Measurements from ENCODE around the gene PARK7.
A peak's percentile ranks its signal among the peaks of the same experiment; 100 is the strongest.

The PARK7 gene

GRCh38 chr1:8022395-8023286 is 61.1 kb downstream of the PARK7 start:
- FAIRE-seq, result no peak
- no peak for TF ChIP-seq POLR2AphosphoS5 (IDR thresholded peaks at IDR 0.05; ENCODE audit: low read depth, low read length)
- TF ChIP-seq POLR2A (IDR thresholded peaks at IDR 0.05; ENCODE audit: low read depth, low read length), result no peak
- no peak for TF ChIP-seq TAF1 (IDR thresholded peaks at IDR 0.05; ENCODE audit: borderline replicate concordance, low read depth, low read length)
- no peak for DNase-seq (ENCODE audit: insufficient read length)

GRCh38 chr1:8023287-8023994 is 61.9 kb downstream of the PARK7 start:
- no peak for TF ChIP-seq TAF1 (IDR thresholded peaks at IDR 0.05; ENCODE audit: borderline replicate concordance, low read depth, low read length)
- no peak for TF ChIP-seq POLR2A (IDR thresholded peaks at IDR 0.05; ENCODE audit: low read depth, low read length)
- no peak for TF ChIP-seq POLR2AphosphoS5 (IDR thresholded peaks at IDR 0.05; ENCODE audit: low read depth, low read length)
- DNase-seq (ENCODE audit: insufficient read length), result no peak
- no peak for FAIRE-seq

GRCh38 chr1:8023995-8024313 is 62.4 kb downstream of the PARK7 start:
- FAIRE-seq (no peak), DNase-seq (ENCODE audit: insufficient read length) (no peak)
- no peak for TF ChIP-seq POLR2A (IDR thresholded peaks at IDR 0.05; ENCODE audit: low read depth, low read length)
- no peak for TF ChIP-seq TAF1 (IDR thresholded peaks at IDR 0.05; ENCODE audit: borderline replicate concordance, low read depth, low read length)
- TF ChIP-seq POLR2AphosphoS5 (IDR thresholded peaks at IDR 0.05; ENCODE audit: low read depth, low read length), result no peak

GRCh38 chr1:8024329-8024728 is 62.8 kb downstream of the PARK7 start:
- FAIRE-seq, result no peak
- no peak for TF ChIP-seq TAF1 (IDR thresholded peaks at IDR 0.05; ENCODE audit: borderline replicate concordance, low read depth, low read length)
- DNase-seq (ENCODE audit: insufficient read length), result no peak

- FAIRE-seq, result no peak
- no peak for TF ChIP-seq POLR2AphosphoS5 (IDR thresholded peaks at IDR 0.05; ENCODE audit: low read depth, low read length)
- no peak for TF ChIP-seq POLR2A (IDR thresholded peaks at IDR 0.05; ENCODE audit: low read depth, low read length)
- no peak for TF ChIP-seq TAF1 (IDR thresholded peaks at IDR 0.05; ENCODE audit: borderline replicate concordance, low read depth, low read length)
- DNase-seq (ENCODE audit: insufficient read length), result no peak
These were observed 63.7 kb downstream of the PARK7 start for GRCh38 chr1:8025061-8025670.

- DNase-seq (ENCODE audit: insufficient read length) (no peak), FAIRE-seq (no peak)
- no peak for TF ChIP-seq TAF1 (IDR thresholded peaks at IDR 0.05; ENCODE audit: borderline replicate concordance, low read depth, low read length)
These were observed 64.2 kb downstream of the PARK7 start for GRCh38 chr1:8025671-8026144.

- FAIRE-seq (peak; percentile 87), DNase-seq (ENCODE audit: insufficient read length) (peak; percentile 74)
- TF ChIP-seq POLR2A (IDR thresholded peaks at IDR 0.05; ENCODE audit: low read depth, low read length) (peak; percentile 77; the same call in 1 of the 2 replicates), TAF1 (IDR thresholded peaks at IDR 0.05; ENCODE audit: borderline replicate concordance, low read depth, low read length) (no peak), POLR2AphosphoS5 (IDR thresholded peaks at IDR 0.05; ENCODE audit: low read depth, low read length) (0 out of 2 replicates have a peak, but pooled peaks have one; percentile 29)
These were observed 64.9 kb downstream of the PARK7 start, which contains the start of gene ERRFI1 for GRCh38 chr1:8026153-8026975. ERRFI1 (minus strand) TSS chr1:8026309; CDS start chr1:8015619, 10,690 bp downstream.

GRCh38 chr1:8026976-8027747 is 65.7 kb downstream of the PARK7 start:
- DNase-seq (ENCODE audit: insufficient read length) (no peak), FAIRE-seq (no peak)
- TF ChIP-seq POLR2AphosphoS5 (IDR thresholded peaks at IDR 0.05; ENCODE audit: low read depth, low read length) (no peak), POLR2A (IDR thresholded peaks at IDR 0.05; ENCODE audit: low read depth, low read length) (no peak), TAF1 (IDR thresholded peaks at IDR 0.05; ENCODE audit: borderline replicate concordance, low read depth, low read length) (no peak)

GRCh38 chr1:8027748-8028570 is 66.4 kb downstream of the PARK7 start:
- DNase-seq (ENCODE audit: insufficient read length) (no peak), FAIRE-seq (no peak)
- no peak for TF ChIP-seq TAF1 (IDR thresholded peaks at IDR 0.05; ENCODE audit: borderline replicate concordance, low read depth, low read length)
- no peak for TF ChIP-seq POLR2A (IDR thresholded peaks at IDR 0.05; ENCODE audit: low read depth, low read length)
- no peak for TF ChIP-seq POLR2AphosphoS5 (IDR thresholded peaks at IDR 0.05; ENCODE audit: low read depth, low read length)

- DNase-seq (ENCODE audit: insufficient read length) (no peak), FAIRE-seq (no peak)
- no peak for TF ChIP-seq TAF1 (IDR thresholded peaks at IDR 0.05; ENCODE audit: borderline replicate concordance, low read depth, low read length)
- no peak for TF ChIP-seq POLR2AphosphoS5 (IDR thresholded peaks at IDR 0.05; ENCODE audit: low read depth, low read length)
- no peak for TF ChIP-seq POLR2A (IDR thresholded peaks at IDR 0.05; ENCODE audit: low read depth, low read length)
These were observed 67.0 kb downstream of the PARK7 start for GRCh38 chr1:8028571-8028910.
